Loucy (cell line): ENCODE measurements around the gene FSIP2.

ENCODE experiments used
- H2AFZ ChIP-seq: fragments of 200-600 bp; sonication (generic); 2 replicates; pipeline ENCODE4 v1.6.0; 2016; ENCODE audit warnings: antibody characterized with exemption, mild to moderate bottlenecking, low read length, moderate library complexity
- H3F3A ChIP-seq: fragments of 200-600 bp; 2 replicates; pipeline ENCODE4 v1.6.0; 2016; ENCODE audit warnings: antibody characterized with exemption, low read depth, mild to moderate bottlenecking
- H3K27me3 ChIP-seq: fragments of 200-600 bp; sonication (generic); 2 replicates; pipeline ENCODE4 v1.6.1; 2014; ENCODE audit warnings: low read length, mild to moderate bottlenecking; ENCODE audit not compliant: insufficient read depth, poor library complexity, severe bottlenecking
- H3K36me3 ChIP-seq: fragments of 200-600 bp; sonication (generic); 2 replicates; pipeline ENCODE4 v1.6.1; 2016; ENCODE audit warnings: low read length; ENCODE audit not compliant: insufficient read depth
- H3K4me1 ChIP-seq: fragments of 200-600 bp; sonication (generic); 2 replicates; pipeline ENCODE4 v1.5.1; 2014; ENCODE audit warnings: low read length, mild to moderate bottlenecking; ENCODE audit not compliant: insufficient read depth, poor library complexity, severe bottlenecking
- H3K4me2 ChIP-seq: fragments of 200-600 bp; sonication (generic); 2 replicates; pipeline ENCODE4 v1.6.0; 2014; ENCODE audit warnings: antibody characterized with exemption, low read length, low read depth, mild to moderate bottlenecking; ENCODE audit not compliant: poor library complexity, severe bottlenecking
- H3K4me3 ChIP-seq: fragments of 200-600 bp; sonication (generic); 2 replicates; pipeline ENCODE4 v1.5.1; 2014; ENCODE audit warnings: low read length, mild to moderate bottlenecking, mixed read lengths; ENCODE audit not compliant: poor library complexity, severe bottlenecking
- H3K79me2 ChIP-seq: fragments of 200-600 bp; sonication (generic); 2 replicates; pipeline ENCODE4 v1.6.1; 2014; ENCODE audit warnings: low read length; ENCODE audit not compliant: insufficient read depth
- H3K9ac ChIP-seq: fragments of 200-600 bp; sonication (generic); 2 replicates; pipeline ENCODE4 v1.6.0; 2014; ENCODE audit warnings: mild to moderate bottlenecking, low read depth, low read length, moderate library complexity; ENCODE audit not compliant: poor library complexity, severe bottlenecking
- H3K9me2 ChIP-seq: fragments of 200-600 bp; sonication (generic); replicated peaks from 2 replicates; pipeline ENCODE4 v1.6.1; 2016; ENCODE audit warnings: low read depth, low read length, mixed read lengths
- H3K9me3 ChIP-seq: fragments of 200-600 bp; sonication (generic); 2 replicates; pipeline ENCODE4 v1.6.1; 2014; ENCODE audit warnings: mild to moderate bottlenecking, antibody characterized with exemption, low read length, low read depth; ENCODE audit not compliant: insufficient read depth
- H4K20me1 ChIP-seq: fragments of 200-600 bp; sonication (generic); 2 replicates; pipeline ENCODE4 v1.6.0; 2014; ENCODE audit warnings: antibody characterized with exemption, low read length, mild to moderate bottlenecking; ENCODE audit not compliant: insufficient read depth, poor library complexity, severe bottlenecking
- EZH2phosphoT487 ChIP-seq: fragments of 200-600 bp; IDR thresholded peaks from 2 replicates; pipeline ENCODE4 v1.6.1; 2018; ENCODE audit warnings: antibody characterized with exemption, mild to moderate bottlenecking, moderate library complexity, borderline replicate concordance
- TF ChIP-seq, protein P1 (sequence below): fragments of 200-600 bp; sonication (generic); conservative IDR thresholded peaks from 2 replicates; pipeline ENCODE4 v1.5.1; 2014; ENCODE audit warnings: mild to moderate bottlenecking, antibody characterized with exemption, low read length

FSIP2 gene

DNA sequence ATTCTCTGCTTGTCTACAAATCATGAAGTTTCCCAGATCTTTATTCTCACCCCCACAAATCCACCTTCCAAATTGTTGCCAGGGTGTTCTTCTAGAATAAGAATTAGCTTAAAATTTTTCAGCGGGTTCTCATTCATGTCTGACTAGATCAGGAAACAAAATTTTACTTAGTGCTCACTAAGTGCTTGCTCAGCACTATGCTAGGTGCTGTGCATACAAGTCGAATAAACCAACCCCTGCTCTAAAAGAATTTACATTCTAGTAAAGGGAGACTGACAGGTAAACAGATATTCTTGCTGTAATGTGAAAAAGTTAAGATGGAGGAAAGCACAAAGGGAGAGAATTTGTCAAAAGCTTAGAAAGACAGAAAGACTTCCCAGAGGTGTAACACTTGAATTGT, 2.4 kb upstream of the FSIP2 start:
- Histone ChIP-seq H3K4me1 (no peaks in the 10 kb centered on the region), H3K4me3 (no peak overlapping the region), H3K79me2 (no peaks in the 10 kb centered on the region), H3K27me3 (no peaks in the 10 kb centered on the region), H2AFZ (no peak overlapping the region), H3F3A (no peaks in the 10 kb centered on the region), H3K9me2 (no peaks in the 10 kb centered on the region), H3K9me3 (no peaks in the 10 kb centered on the region), H3K36me3 (no peaks in the 10 kb centered on the region), H3K4me2 (no peak overlapping the region), H3K9ac (no peak overlapping the region), H4K20me1 (no peaks in the 10 kb centered on the region)
- TF ChIP-seq, protein P1, sequence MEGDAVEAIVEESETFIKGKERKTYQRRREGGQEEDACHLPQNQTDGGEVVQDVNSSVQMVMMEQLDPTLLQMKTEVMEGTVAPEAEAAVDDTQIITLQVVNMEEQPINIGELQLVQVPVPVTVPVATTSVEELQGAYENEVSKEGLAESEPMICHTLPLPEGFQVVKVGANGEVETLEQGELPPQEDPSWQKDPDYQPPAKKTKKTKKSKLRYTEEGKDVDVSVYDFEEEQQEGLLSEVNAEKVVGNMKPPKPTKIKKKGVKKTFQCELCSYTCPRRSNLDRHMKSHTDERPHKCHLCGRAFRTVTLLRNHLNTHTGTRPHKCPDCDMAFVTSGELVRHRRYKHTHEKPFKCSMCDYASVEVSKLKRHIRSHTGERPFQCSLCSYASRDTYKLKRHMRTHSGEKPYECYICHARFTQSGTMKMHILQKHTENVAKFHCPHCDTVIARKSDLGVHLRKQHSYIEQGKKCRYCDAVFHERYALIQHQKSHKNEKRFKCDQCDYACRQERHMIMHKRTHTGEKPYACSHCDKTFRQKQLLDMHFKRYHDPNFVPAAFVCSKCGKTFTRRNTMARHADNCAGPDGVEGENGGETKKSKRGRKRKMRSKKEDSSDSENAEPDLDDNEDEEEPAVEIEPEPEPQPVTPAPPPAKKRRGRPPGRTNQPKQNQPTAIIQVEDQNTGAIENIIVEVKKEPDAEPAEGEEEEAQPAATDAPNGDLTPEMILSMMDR: no peak
- TF ChIP-seq EZH2phosphoT487: no peak

DNA sequence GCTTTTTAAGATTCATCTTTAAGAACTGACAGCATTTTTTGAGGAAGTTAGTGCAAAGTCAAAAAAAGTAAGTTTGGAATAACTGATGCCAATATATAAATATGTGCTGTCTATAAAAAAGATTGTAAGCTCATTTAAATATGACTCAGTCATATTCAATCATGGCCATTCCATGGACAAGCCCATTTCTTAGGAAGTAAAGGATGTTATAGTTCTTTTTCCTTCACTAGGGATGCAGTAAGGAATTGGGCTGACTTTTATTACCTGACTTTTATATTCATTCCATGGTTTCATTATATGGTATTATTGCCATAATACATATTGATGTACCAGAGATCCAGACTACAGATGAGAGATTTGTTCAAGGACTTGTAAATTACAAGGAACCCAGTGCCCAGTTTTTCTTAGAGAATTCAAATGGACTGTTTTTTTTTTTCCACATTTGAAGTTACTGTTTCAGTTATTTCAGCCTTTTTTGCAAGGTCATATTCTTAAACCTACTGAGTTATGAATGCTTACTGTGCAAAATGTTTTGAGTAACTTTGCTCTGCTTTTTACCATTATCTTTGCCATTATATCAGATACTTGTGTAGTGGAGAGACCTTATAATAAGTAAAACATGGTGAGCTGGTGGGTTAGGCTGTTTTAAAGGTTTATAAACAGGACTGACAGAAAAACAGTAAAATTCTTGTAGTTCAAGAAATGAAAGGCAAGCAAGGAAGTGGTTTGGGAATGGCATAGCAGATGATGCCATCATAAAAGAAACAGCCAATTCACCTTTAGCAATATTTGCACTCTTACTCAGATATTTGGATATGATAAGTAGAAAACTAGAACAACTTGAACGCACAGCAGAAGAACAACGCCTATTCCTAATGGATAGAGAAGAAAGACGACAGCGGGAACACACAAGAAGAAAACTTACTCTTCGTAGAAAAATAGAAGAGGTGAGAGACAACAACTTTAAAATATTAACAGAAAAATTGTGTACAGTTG, 7.6 kb downstream of the FSIP2 start:
- no peaks in the 10 kb centered on the region for H3K79me2 ChIP-seq
- no peaks in the 10 kb centered on the region for H3K27me3 ChIP-seq

DNA sequence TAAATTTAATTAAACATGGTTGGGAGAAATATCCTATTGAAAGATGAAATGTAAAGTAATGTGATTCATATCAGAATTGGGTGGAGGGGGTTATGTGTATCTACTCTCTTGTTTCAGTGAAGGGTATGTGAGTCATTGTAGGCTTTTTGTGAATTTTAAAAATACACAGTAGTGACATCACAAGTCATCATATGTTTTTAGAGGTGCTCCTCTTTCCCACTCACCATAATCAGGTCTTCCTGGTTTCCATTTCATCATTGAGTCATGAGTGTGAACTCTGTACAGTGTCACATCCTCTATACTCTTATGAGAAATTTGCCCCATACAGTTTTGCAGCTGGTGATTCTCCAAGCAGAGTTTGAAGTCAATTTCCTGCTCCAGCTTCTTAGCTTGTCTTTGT, 18.8 kb downstream of the FSIP2 start:
- H3K27me3 ChIP-seq: no peaks in the 10 kb centered on the region
- H3F3A ChIP-seq: no peaks in the 10 kb centered on the region
- no peak overlapping the region for H2AFZ ChIP-seq
- H4K20me1 ChIP-seq: no peaks in the 10 kb centered on the region
- H3K9ac ChIP-seq: no peak overlapping the region
- no peaks in the 10 kb centered on the region for H3K4me1 ChIP-seq
- H3K79me2 ChIP-seq: no peaks in the 10 kb centered on the region
- TF ChIP-seq EZH2phosphoT487: no peak
- TF ChIP-seq, protein P1: no peak
- no peak overlapping the region for H3K4me2 ChIP-seq
- H3K9me2 ChIP-seq: no peaks in the 10 kb centered on the region
- H3K4me3 ChIP-seq: no peak overlapping the region
- H3K36me3 ChIP-seq: no peaks in the 10 kb centered on the region
- no peaks in the 10 kb centered on the region for H3K9me3 ChIP-seq

More for the DNA sequence above, 7.6 kb downstream of the FSIP2 start:
- Histone ChIP-seq H2AFZ (no peak overlapping the region), H3K36me3 (no peaks in the 10 kb centered on the region), H4K20me1 (no peaks in the 10 kb centered on the region), H3K9ac (no peak overlapping the region), H3K4me3 (no peak overlapping the region), H3K9me2 (no peaks in the 10 kb centered on the region), H3F3A (no peaks in the 10 kb centered on the region), H3K4me2 (no peak overlapping the region), H3K9me3 (no peaks in the 10 kb centered on the region), H3K4me1 (no peaks in the 10 kb centered on the region)
- TF ChIP-seq, protein P1: no peak
- TF ChIP-seq EZH2phosphoT487: no peak
